ENCODE measurements around the gene DGKB. TPM values are rescaled to one million over a fixed set of nuclear protein-coding genes. Genes with fewer than 3 reads are reported as not detected.

The DGKB gene
- total RNA-seq, 2 donors from 2014 or later: 0.44 to 0.63 TPM

- DNase-seq (ENCODE audit: low spot score): no peak
- TF ChIP-seq CTCF (IDR thresholded peaks at IDR 0.05): no peak
- no peaks in the 10 kb centered on the region for H3K36me3 ChIP-seq
- no peaks in the 10 kb centered on the region for H3K9me3 ChIP-seq
- no peaks in the 10 kb centered on the region for H3K4me1 ChIP-seq
- no peaks in the 10 kb centered on the region for H3K27me3 ChIP-seq
- H3K27ac ChIP-seq: peak overlapping the region in 1 of 2 donors; percentile 59
- H3K4me3 ChIP-seq: no peak overlapping the region
These were observed 561.3 kb downstream of the DGKB start for GRCh38 chr7:14341200-14341775.

GRCh38 chr7:14340393-14341074 is 562.0 kb downstream of the DGKB start:
- no peak for TF ChIP-seq CTCF (IDR thresholded peaks at IDR 0.05)
- H3K27me3 ChIP-seq: no peaks in the 10 kb centered on the region
- no peaks in the 10 kb centered on the region for H3K36me3 ChIP-seq
- no peak overlapping the region for H3K4me3 ChIP-seq
- H3K27ac ChIP-seq: no peak overlapping the region
- H3K4me1 ChIP-seq: no peaks in the 10 kb centered on the region
- no peak for DNase-seq (ENCODE audit: low spot score)
- no peaks in the 10 kb centered on the region for H3K9me3 ChIP-seq

- TF ChIP-seq CTCF (IDR thresholded peaks at IDR 0.05): no peak
- H3K4me1 ChIP-seq: no peaks in the 10 kb centered on the region
- no peaks in the 10 kb centered on the region for H3K9me3 ChIP-seq
- no peak overlapping the region for H3K27ac ChIP-seq
- H3K27me3 ChIP-seq: no peaks in the 10 kb centered on the region
- no peak overlapping the region for H3K4me3 ChIP-seq
- no peak for DNase-seq (ENCODE audit: low spot score)
- H3K36me3 ChIP-seq: no peaks in the 10 kb centered on the region
These were observed 562.7 kb downstream of the DGKB start for GRCh38 chr7:14339861-14340260.

GRCh38 chr7:14336256-14336655 is 566.3 kb downstream of the DGKB start:
- H3K4me3 ChIP-seq: no peak overlapping the region
- no peak for DNase-seq (ENCODE audit: low spot score)
- no peaks in the 10 kb centered on the region for H3K36me3 ChIP-seq
- no peaks in the 10 kb centered on the region for H3K4me1 ChIP-seq
- no peaks in the 10 kb centered on the region for H3K27me3 ChIP-seq
- H3K27ac ChIP-seq: no peak overlapping the region
- no peaks in the 10 kb centered on the region for H3K9me3 ChIP-seq
- TF ChIP-seq CTCF (IDR thresholded peaks at IDR 0.05): no peak

GRCh38 chr7:14332155-14332554 is 570.4 kb downstream of the DGKB start:
- H3K36me3 ChIP-seq: no peaks in the 10 kb centered on the region
- no peaks in the 10 kb centered on the region for H3K4me1 ChIP-seq
- no peak overlapping the region for H3K27ac ChIP-seq
- no peak overlapping the region for H3K4me3 ChIP-seq
- H3K9me3 ChIP-seq: no peaks in the 10 kb centered on the region
- no peaks in the 10 kb centered on the region for H3K27me3 ChIP-seq
- TF ChIP-seq CTCF (IDR thresholded peaks at IDR 0.05): no peak
- DNase-seq (ENCODE audit: low spot score): no peak

- Histone ChIP-seq H3K4me3 (no peak overlapping the region), H3K36me3 (no peaks in the 10 kb centered on the region), H3K4me1 (no peaks in the 10 kb centered on the region), H3K9me3 (peaks cover 0 to 8% of the 10 kb centered on the region in 2 donors), H3K27ac (no peak overlapping the region), H3K27me3 (no peaks in the 10 kb centered on the region)
- no peak for TF ChIP-seq CTCF (IDR thresholded peaks at IDR 0.05)
- DNase-seq (ENCODE audit: low spot score): no peak
These were observed 577.8 kb downstream of the DGKB start for GRCh38 chr7:14324767-14325166.
